ENCODE data around the gene RTN1. TPM values are rescaled to one million over a fixed set of nuclear protein-coding genes. Genes with fewer than 3 reads are reported as not detected.

Gene RTN1
- total and polyA plus RNA-seq, 2 of the 8 experiments (the other 6 are each of a cell fraction or from before 2014, with no cell fraction given) = 2.8 to 4.9 TPM

GRCh38 chr14:59633486-59633885, 237.1 kb downstream of the RTN1 start:
- no peaks in the 10 kb centered on the region for H4K20me1 ChIP-seq (replicated peaks in 1 of 2; ENCODE audit: control insufficient read depth in 1 of 2, insufficient read depth in 2 of 2, low read length in 2 of 2)
- H4K8ac ChIP-seq (ENCODE audit: extremely low read depth, insufficient read depth, low read length) = no peak overlapping the region
- WGBS, 2 experiments (ENCODE audit: extremely low coverage in 1 of 2, insufficient coverage in 1 of 2, insufficient read length in 1 of 2, insufficient replicate concordance in 2 of 2, low coverage in 1 of 2, low lambda C conversion rate in 2 of 2, missing lambda C conversion rate in 1 of 2) = 84% methylated on average over 3 of the region's 3 CpGs; no CpG with 5 or more reads in 1 of the 2 experiments
- H3K4me2 ChIP-seq (ENCODE audit: insufficient read depth in 1 of 2, low read depth in 2 of 2, low read length in 2 of 2) = no peak overlapping the region
- no peak overlapping the region for H3K23ac ChIP-seq (ENCODE audit: insufficient read length)
- H3K4ac ChIP-seq (replicated peaks; ENCODE audit: insufficient read length, low read depth, low read length) = no peak overlapping the region
- no peaks in the 10 kb centered on the region for H3K79me2 ChIP-seq (ENCODE audit: control insufficient read depth in 1 of 2, insufficient read depth in 2 of 2, low read length in 2 of 2)
- no peak overlapping the region for H4K5ac ChIP-seq (ENCODE audit: insufficient read length, low read depth, low read length)
- H2AK5ac ChIP-seq (ENCODE audit: low read depth, low read length) = no peak overlapping the region
- H4K91ac ChIP-seq (replicated peaks; ENCODE audit: insufficient read length, low read length) = no peak overlapping the region
- H3K27me3 ChIP-seq (replicated peaks in 1 of 4; ENCODE audit: control insufficient read depth in 3 of 4, extremely low read depth in 1 of 4, insufficient read depth in 3 of 4, low read length in 3 of 4) = peaks cover 2 to 11% (median 9%) of the 10 kb centered on the region in 4 experiments
- H3K56ac ChIP-seq (replicated peaks; ENCODE audit: insufficient read length, low read depth, low read length) = no peak overlapping the region
- H3K27ac ChIP-seq (ENCODE audit: low read depth, low read length) = no peak overlapping the region
- ChIA-PET CTCF (ENCODE audit: partially characterized antibody) (interaction anchor here (0.6 to 5.2 kb wide), 42 partner anchors 7 to 552 kb away, joined by 3 to 112 read pairs (median 6); partner anchors contain the start of genes CCDC175, LRRC9 and RTN1), POLR2A (ENCODE audit: partially characterized antibody) (no interaction called here)
- H2BK120ac ChIP-seq (replicated peaks; ENCODE audit: low read depth, low read length) = no peak overlapping the region
- peaks cover 0 to 2% (median 0%) of the 10 kb centered on the region in 4 experiments; a peak in 3 of 7 replicates for H3K4me1 ChIP-seq (replicated peaks in 1 of 4; ENCODE audit: control insufficient read depth in 3 of 4, insufficient read depth in 4 of 4, low read length in 3 of 4)
- H2BK15ac ChIP-seq (ENCODE audit: low read length) = no peak overlapping the region
- no peaks in the 10 kb centered on the region for H3K79me1 ChIP-seq (ENCODE audit: low read depth, low read length)
- H3K36me3 ChIP-seq (ENCODE audit: control insufficient read depth in 2 of 4, insufficient read depth in 4 of 4, low read length in 3 of 4) = no peaks in the 10 kb centered on the region
- no peak overlapping the region for H2BK12ac ChIP-seq (ENCODE audit: low read depth, low read length)
- no peak overlapping the region for H2BK20ac ChIP-seq (ENCODE audit: low read length)
- H3K14ac ChIP-seq (ENCODE audit: insufficient read length) = no peak overlapping the region
- H3K9ac ChIP-seq (replicated peaks in 1 of 4; ENCODE audit: extremely low read depth in 1 of 4, low read depth in 3 of 4, low read length in 3 of 4) = no peak overlapping the region
- H3K4me3 ChIP-seq (ENCODE audit: extremely low read depth in 1 of 4, insufficient read depth in 2 of 4, low read depth in 3 of 4, low read length in 4 of 4) = no peak overlapping the region
- H3K23me2 ChIP-seq (ENCODE audit: low read depth, low read length) = peaks cover 6% of the 10 kb centered on the region; the same call in 1 of the 2 replicates
- no peak overlapping the region for H2BK5ac ChIP-seq (ENCODE audit: low read depth, low read length)
- no peak overlapping the region for H3K18ac ChIP-seq (ENCODE audit: extremely low read depth, low read length)
- FAIRE-seq (no peak), DNase-seq (ENCODE audit: low read depth in 1 of 2, low spot score in 2 of 2) (no peak)
- H3K9me3 ChIP-seq (ENCODE audit: insufficient read depth in 2 of 2, low read depth in 1 of 2, low read length in 1 of 2) = no peaks in the 10 kb centered on the region
- no peak overlapping the region for H2AFZ ChIP-seq (ENCODE audit: low read length)
- TF ChIP-seq NRF1 (IDR thresholded peaks at IDR 0.05; ENCODE audit: low read depth, low read length) (no peak), NANOG (IDR thresholded peaks at IDR 0.05; ENCODE audit: insufficient read depth, low read depth, low read length, poor library complexity, severe bottlenecking) (no peak), TAF7 (optimal IDR thresholded peaks at IDR 0.05; ENCODE audit: borderline replicate concordance, low read depth, low read length) (no peak), ATF3 (IDR thresholded peaks at IDR 0.05; ENCODE audit: insufficient read depth, low read depth, low read length) (no peak), EP300 (IDR thresholded peaks at IDR 0.05; ENCODE audit: borderline replicate concordance in 1 of 2, low read depth in 2 of 2, low read length in 2 of 2) (no peak), SIN3A (conservative IDR thresholded peaks at IDR 0.05 in 1 of 2, IDR thresholded peaks at IDR 0.05 in 1 of 2; ENCODE audit: low read depth in 1 of 2, low read length in 2 of 2) (no peak), SP4 (IDR thresholded peaks at IDR 0.05; ENCODE audit: low read length) (no peak), TBP (IDR thresholded peaks at IDR 0.05; ENCODE audit: low read depth, low read length) (no peak), SP1 (IDR thresholded peaks at IDR 0.05; ENCODE audit: low read depth, low read length) (no peak), CHD1 (IDR thresholded peaks at IDR 0.05; ENCODE audit: low read depth, low read length) (no peak), ASH2L (IDR thresholded peaks at IDR 0.05; ENCODE audit: low read length) (no peak)

Data from H1 (cell line).